ENCODE data around the gene IQGAP2.

Gene IQGAP2

GRCh38 chr5:76384705-76385104, 18.4 kb upstream of the IQGAP2 start (continued):
- no peak for TF ChIP-seq ISL1 (CRISPR knock-in tag; IDR thresholded peaks at IDR 0.05)
- TF ChIP-seq TCF4 (CRISPR knock-in tag; IDR thresholded peaks at IDR 0.05; ENCODE audit: borderline replicate concordance) = no peak
- TF ChIP-seq PATZ1 (CRISPR knock-in tag; IDR thresholded peaks at IDR 0.05; ENCODE audit: borderline replicate concordance) = no peak
- TF ChIP-seq CSDC2 (CRISPR knock-in tag; IDR thresholded peaks at IDR 0.05) = no peak
- TF ChIP-seq OSR1 (CRISPR knock-in tag; IDR thresholded peaks at IDR 0.05) = no peak
- no peak for TF ChIP-seq CSRNP3 (CRISPR knock-in tag; IDR thresholded peaks at IDR 0.05)
- TF ChIP-seq ZNF565 (CRISPR knock-in tag; conservative IDR thresholded peaks at IDR 0.05; ENCODE audit: low read depth) = no peak

GRCh38 chr5:76385540-76385939, 17.5 kb upstream of the IQGAP2 start:
- no peak for TF ChIP-seq GLIS3 (CRISPR knock-in tag; IDR thresholded peaks at IDR 0.05)
- TF ChIP-seq CSDC2 (CRISPR knock-in tag; IDR thresholded peaks at IDR 0.05) = no peak
- no peak for TF ChIP-seq POU6F1 (CRISPR knock-in tag; IDR thresholded peaks at IDR 0.05; ENCODE audit: borderline replicate concordance, low read depth)
- TF ChIP-seq ARNTL (CRISPR knock-in tag; IDR thresholded peaks at IDR 0.05; ENCODE audit: borderline replicate concordance, low read depth) = no peak
- no peak for TF ChIP-seq OSR1 (CRISPR knock-in tag; IDR thresholded peaks at IDR 0.05)
- TF ChIP-seq TSHZ2 (CRISPR knock-in tag; IDR thresholded peaks at IDR 0.05) = no peak
- TF ChIP-seq BACH2 (CRISPR knock-in tag; IDR thresholded peaks at IDR 0.05; ENCODE audit: borderline replicate concordance) = no peak
- TF ChIP-seq ZFP3 (CRISPR knock-in tag; IDR thresholded peaks at IDR 0.05) = no peak
- TF ChIP-seq ZNF8 (CRISPR knock-in tag; IDR thresholded peaks at IDR 0.05) = no peak
- no peak for TF ChIP-seq SNAI2 (CRISPR knock-in tag; IDR thresholded peaks at IDR 0.05)
- no peak for TF ChIP-seq ESRRG (CRISPR knock-in tag; IDR thresholded peaks at IDR 0.05)
- TF ChIP-seq ZFP30 (CRISPR knock-in tag; IDR thresholded peaks at IDR 0.05) = no peak
- TF ChIP-seq TOX (CRISPR knock-in tag; IDR thresholded peaks at IDR 0.05; ENCODE audit: borderline replicate concordance) = no peak
- no peak for TF ChIP-seq ZNF565 (CRISPR knock-in tag; conservative IDR thresholded peaks at IDR 0.05; ENCODE audit: low read depth)
- no peak for TF ChIP-seq RARB (CRISPR knock-in tag; IDR thresholded peaks at IDR 0.05)
- no peak for ATAC-seq

GRCh38 chr5:76386360-76386759, 16.7 kb upstream of the IQGAP2 start:
- TF ChIP-seq TCF4 (CRISPR knock-in tag; IDR thresholded peaks at IDR 0.05; ENCODE audit: borderline replicate concordance) (no peak), ZFP3 (CRISPR knock-in tag; IDR thresholded peaks at IDR 0.05) (no peak), ZNF8 (CRISPR knock-in tag; IDR thresholded peaks at IDR 0.05) (no peak), GLIS3 (CRISPR knock-in tag; IDR thresholded peaks at IDR 0.05) (no peak), ARNTL (CRISPR knock-in tag; IDR thresholded peaks at IDR 0.05; ENCODE audit: borderline replicate concordance, low read depth) (no peak), TSHZ2 (CRISPR knock-in tag; IDR thresholded peaks at IDR 0.05) (no peak), ISL1 (CRISPR knock-in tag; IDR thresholded peaks at IDR 0.05) (no peak), ZFP30 (CRISPR knock-in tag; IDR thresholded peaks at IDR 0.05) (no peak), RARB (CRISPR knock-in tag; IDR thresholded peaks at IDR 0.05) (no peak), CREB5 (CRISPR knock-in tag; IDR thresholded peaks at IDR 0.05; ENCODE audit: low read depth) (no peak), PPARA (CRISPR knock-in tag; IDR thresholded peaks at IDR 0.05; ENCODE audit: borderline replicate concordance) (no peak), PATZ1 (CRISPR knock-in tag; IDR thresholded peaks at IDR 0.05; ENCODE audit: borderline replicate concordance) (no peak), CSDC2 (CRISPR knock-in tag; IDR thresholded peaks at IDR 0.05) (no peak)

More at GRCh38 chr5:76386360-76386759, 16.7 kb upstream of the IQGAP2 start:
- ATAC-seq = no peak

Data from SK-N-SH treated with all-trans-retinoic acid at 6 μM for 48 hours (cell line).